Right atrium auricular region (tissue), 2 donors: ENCODE data around the gene ZNF488. TPM values are rescaled to one million over a fixed set of nuclear protein-coding genes. Genes with fewer than 3 reads are reported as not detected.

Source experiments
- DNase-seq: peaks from one replicate; pipeline ENCODE4 v3.0.0-alpha.2; 2019; ENCODE audit warnings: low spot score
- H3K27ac ChIP-seq, 2 donors: fragments of 200-600 bp; sonication (generic); 1 replicate in 1 of 2; 2 replicates in 1 of 2; pipeline ENCODE4 v1.5.1; 2016 to 2019
- H3K27me3 ChIP-seq, 2 donors: fragments of 200-600 bp; sonication (generic); one replicate each; pipeline versions ENCODE4 v1.5.1 to v1.6.0; 2017 to 2019
- H3K36me3 ChIP-seq: fragments of 200-600 bp; sonication (generic); one replicate; pipeline ENCODE4 v1.5.1; 2016
- H3K4me1 ChIP-seq, 2 donors: fragments of 200-600 bp; sonication (generic); one replicate each; pipeline versions ENCODE4 v1.5.1 to v1.6.0; 2017 to 2019
- H3K4me3 ChIP-seq, 2 donors: fragments of 200-600 bp; sonication (generic); 1 replicate in 1 of 2; 2 replicates in 1 of 2; pipeline ENCODE4 v1.5.1; 2017 to 2019; ENCODE audit warnings: mild to moderate bottlenecking in 1 of 2, moderate library complexity in 1 of 2
- H3K9me3 ChIP-seq, 2 donors: fragments of 200-600 bp; sonication (generic); one replicate each; pipeline ENCODE4 v1.5.1; 2019
- CTCF ChIP-seq, 2 donors: fragments of 200-600 bp; sonication (generic); IDR thresholded peaks; one replicate each; pipeline ENCODE4 v1.5.1; 2019; ENCODE audit warnings: antibody characterized with exemption in 2 of 2
- total RNA-seq, 2 donors: library from RNA; depleted of rRNA; stranded (reverse); fragments of >200 nt; gene quantifications; one replicate each; pipeline ENCODE4 v1.1.0, GENCODE V29; 2016

The ZNF488 gene
- total RNA-seq, 2 donors from 2014 or later, result not detected

GRCh38 chr10:47359626-47360418 lies 24.3 kb downstream of the ZNF488 start:
- H3K27me3 ChIP-seq, result no peaks in the 10 kb centered on the region
- no peaks in the 10 kb centered on the region for H3K9me3 ChIP-seq
- H3K27ac ChIP-seq, result no peak overlapping the region
- no peaks in the 10 kb centered on the region for H3K36me3 ChIP-seq
- no peak for TF ChIP-seq CTCF (IDR thresholded peaks at IDR 0.05)
- no peak for DNase-seq
- no peak overlapping the region for H3K4me3 ChIP-seq
- peaks cover 0 to 7% of the 10 kb centered on the region in 2 donors for H3K4me1 ChIP-seq

GRCh38 chr10:47359101-47359500 lies 25.0 kb downstream of the ZNF488 start:
- Histone ChIP-seq H3K9me3 (no peaks in the 10 kb centered on the region), H3K27me3 (no peaks in the 10 kb centered on the region), H3K36me3 (no peaks in the 10 kb centered on the region), H3K27ac (no peak overlapping the region), H3K4me3 (no peak overlapping the region), H3K4me1 (peaks cover 0 to 7% of the 10 kb centered on the region in 2 donors)
- DNase-seq, result no peak
- no peak for TF ChIP-seq CTCF (IDR thresholded peaks at IDR 0.05)

- no peak for TF ChIP-seq CTCF (IDR thresholded peaks at IDR 0.05)
Observed at GRCh38 chr10:47358457-47358856, 25.6 kb downstream of the ZNF488 start.

GRCh38 chr10:47357911-47358310 lies 26.2 kb downstream of the ZNF488 start:
- no peak overlapping the region for H3K27ac ChIP-seq
- DNase-seq, result no peak
- no peak for TF ChIP-seq CTCF (IDR thresholded peaks at IDR 0.05)
- H3K27me3 ChIP-seq, result no peaks in the 10 kb centered on the region
- no peaks in the 10 kb centered on the region for H3K9me3 ChIP-seq
- H3K4me3 ChIP-seq, result no peak overlapping the region
- H3K36me3 ChIP-seq, result no peaks in the 10 kb centered on the region
- peaks cover 0 to 7% of the 10 kb centered on the region in 2 donors for H3K4me1 ChIP-seq

More at GRCh38 chr10:47358457-47358856, 25.6 kb downstream of the ZNF488 start:
- no peaks in the 10 kb centered on the region for H3K27me3 ChIP-seq
- H3K4me1 ChIP-seq, result peaks cover 0 to 7% of the 10 kb centered on the region in 2 donors
- H3K9me3 ChIP-seq, result no peaks in the 10 kb centered on the region
- no peak overlapping the region for H3K4me3 ChIP-seq
- no peaks in the 10 kb centered on the region for H3K36me3 ChIP-seq
- DNase-seq, result no peak
- H3K27ac ChIP-seq, result no peak overlapping the region

GRCh38 chr10:47357131-47357582 lies 26.9 kb downstream of the ZNF488 start:
- no peak for DNase-seq
- Histone ChIP-seq H3K27ac (no peak overlapping the region), H3K36me3 (no peaks in the 10 kb centered on the region), H3K4me3 (no peak overlapping the region), H3K27me3 (no peaks in the 10 kb centered on the region), H3K9me3 (no peaks in the 10 kb centered on the region), H3K4me1 (peaks cover 0 to 7% of the 10 kb centered on the region in 2 donors)
- TF ChIP-seq CTCF (IDR thresholded peaks at IDR 0.05), result no peak
